Stimulated activated naive B cell treated with anti-CD40 and anti-IgM and Interleukin-4, amounts not matched to agents 10 μg/mL and 1 μg/mL and 100 μg/mL, for 72 hours (primary cell): ENCODE data around the gene TP53.

ENCODE experiments used
- ATAC-seq, 2 donors: fragments of 150-1000 bp; cut with Tn5 transposase; replicated peaks; 2 replicates each; pipeline ENCODE4 v1.10.0; 2021; ENCODE audit warnings: moderate library complexity in 1 of 2
- DNase-seq: peaks from one replicate; pipeline ENCODE4 v3.0.0; 2021
- H3K27ac Mint-ChIP-seq: one replicate; pipeline ENCODE4 v1.8.0; 2022; ENCODE audit warnings: mild to moderate bottlenecking, mixed read lengths
- H3K27me3 Mint-ChIP-seq, 2 donors: one replicate each; pipeline ENCODE4 v1.8.0; 2022; ENCODE audit warnings: mixed read lengths in 2 of 2
- H3K36me3 Mint-ChIP-seq, 2 donors: one replicate each; pipeline ENCODE4 v1.8.0; 2022; ENCODE audit warnings: mixed read lengths in 2 of 2, mild to moderate bottlenecking in 1 of 2
- H3K4me1 Mint-ChIP-seq, 2 donors: one replicate each; pipeline ENCODE4 v1.8.0; 2022; ENCODE audit warnings: mixed read lengths in 2 of 2, mild to moderate bottlenecking in 1 of 2
- H3K4me3 Mint-ChIP-seq, 2 donors: one replicate each; pipeline ENCODE4 v1.8.0; 2022; ENCODE audit warnings: mild to moderate bottlenecking in 2 of 2, mixed read lengths in 2 of 2, moderate library complexity in 1 of 2
- H3K9me3 Mint-ChIP-seq, 2 donors: one replicate each; pipeline ENCODE4 v1.8.0; 2022; ENCODE audit warnings: mixed read lengths in 2 of 2, mild to moderate bottlenecking in 1 of 2

The TP53 gene

DNA sequence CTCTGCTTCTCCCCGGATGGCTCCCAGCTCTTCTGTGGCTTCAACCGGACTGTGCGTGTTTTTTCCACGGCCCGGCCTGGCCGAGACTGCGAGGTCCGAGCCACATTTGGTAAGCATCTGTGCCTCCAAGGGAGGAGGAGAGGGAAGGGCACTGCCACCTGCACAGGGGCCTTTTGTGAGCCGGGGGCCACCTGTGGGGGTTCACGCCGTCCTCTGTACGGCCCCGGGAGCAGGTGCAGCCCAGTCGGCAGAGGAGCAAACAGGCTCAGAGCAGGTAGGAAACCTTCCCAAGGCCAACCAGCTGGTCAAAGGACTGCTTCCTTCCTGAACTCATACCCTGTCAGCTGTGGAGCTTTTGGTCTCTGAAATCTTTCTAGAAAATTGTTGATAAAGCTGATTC, 14.4 kb upstream of the TP53 start:
- H3K27me3 Mint-ChIP-seq, result peaks cover 43 to 44% of the 10 kb centered on the region in 2 donors
- peaks cover 44 to 62% of the 10 kb centered on the region in 2 donors for H3K36me3 Mint-ChIP-seq
- H3K4me3 Mint-ChIP-seq, result no peak overlapping the region
- H3K27ac Mint-ChIP-seq, result no peak overlapping the region
- no peaks in the 10 kb centered on the region for H3K9me3 Mint-ChIP-seq
- peaks cover 18 to 28% of the 10 kb centered on the region in 2 donors for H3K4me1 Mint-ChIP-seq
- DNase-seq (no peak), ATAC-seq (no peak)

DNA sequence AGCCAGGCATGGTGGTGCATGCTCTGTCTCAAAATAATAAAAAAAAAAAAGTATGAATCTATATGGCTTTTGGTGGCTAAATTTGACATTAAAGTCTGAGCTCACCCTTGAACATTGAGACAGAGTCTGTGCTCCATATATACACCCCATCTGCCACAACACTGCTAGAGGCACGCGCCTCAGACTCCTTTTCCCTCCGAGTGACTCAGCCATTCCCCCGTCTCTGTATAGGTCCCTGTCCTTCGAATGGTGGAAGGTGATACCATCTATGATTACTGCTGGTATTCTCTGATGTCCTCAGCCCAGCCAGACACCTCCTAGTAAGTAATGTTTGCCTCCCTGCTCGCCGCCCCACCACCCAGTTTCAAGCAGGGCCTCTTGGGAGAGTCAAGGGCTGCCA, 13.2 kb upstream of the TP53 start:
- peaks cover 12 to 18% of the 10 kb centered on the region in 2 donors for H3K4me1 Mint-ChIP-seq
- ATAC-seq, result no peak
- no peak overlapping the region for H3K27ac Mint-ChIP-seq
- peaks cover 54 to 72% of the 10 kb centered on the region in 2 donors for H3K36me3 Mint-ChIP-seq
- no peak overlapping the region for H3K4me3 Mint-ChIP-seq
- no peak for DNase-seq
- H3K9me3 Mint-ChIP-seq, result no peaks in the 10 kb centered on the region
- H3K27me3 Mint-ChIP-seq, result peaks cover 32% of the 10 kb centered on the region in 2 donors

DNA sequence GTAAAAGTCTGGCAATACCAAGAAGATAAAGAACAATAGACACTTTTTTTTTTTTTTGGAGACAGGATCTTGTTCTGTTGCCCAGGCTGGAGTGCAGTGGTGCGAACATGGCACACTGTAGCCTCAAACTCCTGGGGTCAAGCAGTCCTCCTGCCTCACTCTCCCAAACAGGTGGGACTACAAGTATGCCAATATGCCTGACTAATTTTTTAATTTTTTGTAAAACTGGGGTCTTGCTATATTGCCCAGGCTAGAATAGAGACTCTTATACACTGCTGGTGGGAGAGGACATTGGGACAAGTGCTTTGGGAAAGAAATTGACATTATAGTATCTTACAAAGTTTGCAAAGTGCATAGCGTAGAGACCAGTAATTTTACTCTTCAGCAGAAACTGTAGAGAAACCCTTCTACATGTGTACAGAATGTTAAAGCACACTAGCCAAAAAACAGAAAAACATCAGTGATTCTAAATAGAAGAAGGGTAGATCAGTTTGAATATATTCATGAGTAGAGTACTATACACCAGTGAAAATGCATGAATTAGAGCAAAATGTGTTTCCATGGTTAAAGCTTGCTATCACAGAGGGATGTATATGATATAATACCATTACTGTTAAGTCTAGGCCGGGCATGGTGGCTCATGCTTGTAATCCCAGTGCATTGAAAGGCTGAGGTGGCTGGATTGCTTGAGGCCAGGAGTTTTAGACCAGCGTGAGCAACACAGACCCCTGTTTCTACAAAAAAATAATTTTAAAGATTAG, 10.7 kb upstream of the TP53 start:
- H3K27me3 Mint-ChIP-seq, result peaks cover 11 to 12% of the 10 kb centered on the region in 2 donors
- ATAC-seq (no peak), DNase-seq (no peak)
- no peak overlapping the region for H3K27ac Mint-ChIP-seq
- H3K4me3 Mint-ChIP-seq, result no peak overlapping the region
- peaks cover 52 to 69% of the 10 kb centered on the region in 2 donors for H3K36me3 Mint-ChIP-seq
- H3K4me1 Mint-ChIP-seq, result no peaks in the 10 kb centered on the region
- H3K9me3 Mint-ChIP-seq, result no peaks in the 10 kb centered on the region

DNA sequence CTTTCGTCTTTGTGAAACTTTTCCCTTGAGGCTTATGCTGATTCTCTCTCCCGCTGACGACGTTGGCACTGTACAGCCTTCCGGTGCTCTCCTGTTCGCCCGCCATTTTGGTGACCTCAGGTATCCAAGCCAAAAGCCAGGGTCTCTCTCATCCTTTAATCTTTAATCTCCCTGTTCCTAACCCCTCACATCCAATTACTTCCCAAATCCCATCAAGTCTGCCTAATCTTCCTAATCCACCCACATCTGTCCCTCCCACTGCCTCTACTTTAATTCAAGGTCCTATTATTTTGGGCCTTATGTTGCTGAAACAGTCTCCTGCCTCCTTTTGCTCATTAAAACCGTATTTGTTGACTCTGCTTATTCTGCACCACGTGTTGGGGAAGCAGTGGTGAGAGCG, 8.3 kb upstream of the TP53 start:
- Mint-ChIP-seq H3K9me3 (no peaks in the 10 kb centered on the region), H3K4me3 (no peak overlapping the region), H3K27me3 (no peaks in the 10 kb centered on the region), H3K36me3 (peaks cover 40 to 62% of the 10 kb centered on the region in 2 donors), H3K4me1 (peaks cover 0 to 2% of the 10 kb centered on the region in 2 donors), H3K27ac (no peak overlapping the region)
- no peak for ATAC-seq
- no peak for DNase-seq

DNA sequence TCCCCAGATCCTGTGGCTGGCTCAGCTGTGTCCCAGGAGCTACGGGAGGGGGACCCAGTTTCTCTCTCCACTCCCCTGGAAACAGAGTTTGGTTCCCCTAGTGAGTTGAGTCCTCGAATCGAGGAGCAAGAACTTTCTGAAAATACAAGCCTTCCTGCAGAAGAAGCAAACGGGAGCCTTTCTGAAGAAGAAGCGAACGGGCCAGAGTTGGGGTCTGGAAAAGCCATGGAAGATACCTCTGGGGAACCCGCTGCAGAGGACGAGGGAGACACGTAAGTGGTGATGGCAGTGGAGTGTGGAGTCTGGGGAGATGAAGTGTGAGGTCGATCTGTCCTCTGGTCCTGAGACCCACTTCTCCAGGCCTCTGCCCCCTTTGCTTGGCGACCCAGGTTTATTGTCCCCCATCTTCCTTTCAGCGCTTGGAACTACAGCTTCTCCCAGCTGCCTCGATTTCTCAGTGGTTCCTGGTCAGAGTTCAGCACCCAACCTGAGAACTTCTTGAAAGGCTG, 1.6 kb upstream of the TP53 start:
- Mint-ChIP-seq H3K4me3 (peak overlapping the region; percentile 88 to 91), H3K27ac (peak overlapping the region; percentile 99), H3K27me3 (no peaks in the 10 kb centered on the region), H3K36me3 (peaks cover 28 to 51% of the 10 kb centered on the region in 2 donors), H3K9me3 (no peaks in the 10 kb centered on the region), H3K4me1 (peaks cover 23 to 37% of the 10 kb centered on the region in 2 donors)
- no peak for DNase-seq
- no peak for ATAC-seq

DNA sequence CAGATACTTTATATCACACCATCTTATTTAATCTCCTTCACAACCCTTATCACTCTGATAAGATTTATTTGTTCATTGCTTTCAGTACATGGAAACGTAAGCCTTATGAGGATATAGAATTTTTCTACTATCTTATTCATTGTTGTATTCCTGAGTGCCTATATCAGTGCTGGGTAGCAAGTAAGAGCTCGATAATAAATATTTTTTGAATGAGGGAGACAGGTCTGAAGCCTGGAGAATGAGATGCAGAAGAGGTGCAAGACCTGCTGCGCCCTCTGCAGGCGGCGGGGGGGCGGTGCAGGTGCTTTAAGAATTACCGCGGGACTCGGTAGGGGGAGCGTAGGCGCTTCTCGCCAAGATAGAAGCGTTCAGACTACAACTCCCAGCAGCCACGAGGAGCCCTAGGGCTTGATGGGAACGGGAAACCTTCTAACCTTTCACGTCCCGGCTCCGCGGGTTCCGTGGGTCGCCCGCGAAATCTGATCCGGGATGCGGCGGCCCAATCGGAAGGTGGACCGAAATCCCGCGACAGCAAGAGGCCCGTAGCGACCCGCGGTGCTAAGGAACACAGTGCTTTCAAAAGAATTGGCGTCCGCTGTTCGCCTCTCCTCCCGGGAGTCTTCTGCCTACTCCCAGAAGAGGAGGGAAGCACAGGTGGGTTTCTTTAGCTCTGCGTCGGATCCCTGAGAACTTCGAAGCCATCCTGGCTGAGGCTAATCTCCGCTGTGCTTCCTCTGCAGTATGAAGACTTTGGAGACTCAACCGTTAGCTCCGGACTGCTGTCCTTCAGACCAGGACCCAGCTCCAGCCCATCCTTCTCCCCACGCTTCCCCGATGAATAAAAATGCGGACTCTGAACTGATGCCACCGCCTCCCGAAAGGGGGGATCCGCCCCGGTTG, 868 bp upstream of the TP53 start, which contains the start of gene WRAP53:
WRAP53 (plus strand) TSS at position 570 of the 900 bp plus-strand sequence; CDS start at position 742, 172 bp downstream.
- H3K4me1 Mint-ChIP-seq, result peaks cover 24 to 41% of the 10 kb centered on the region in 2 donors
- H3K27me3 Mint-ChIP-seq, result no peaks in the 10 kb centered on the region

DNA sequence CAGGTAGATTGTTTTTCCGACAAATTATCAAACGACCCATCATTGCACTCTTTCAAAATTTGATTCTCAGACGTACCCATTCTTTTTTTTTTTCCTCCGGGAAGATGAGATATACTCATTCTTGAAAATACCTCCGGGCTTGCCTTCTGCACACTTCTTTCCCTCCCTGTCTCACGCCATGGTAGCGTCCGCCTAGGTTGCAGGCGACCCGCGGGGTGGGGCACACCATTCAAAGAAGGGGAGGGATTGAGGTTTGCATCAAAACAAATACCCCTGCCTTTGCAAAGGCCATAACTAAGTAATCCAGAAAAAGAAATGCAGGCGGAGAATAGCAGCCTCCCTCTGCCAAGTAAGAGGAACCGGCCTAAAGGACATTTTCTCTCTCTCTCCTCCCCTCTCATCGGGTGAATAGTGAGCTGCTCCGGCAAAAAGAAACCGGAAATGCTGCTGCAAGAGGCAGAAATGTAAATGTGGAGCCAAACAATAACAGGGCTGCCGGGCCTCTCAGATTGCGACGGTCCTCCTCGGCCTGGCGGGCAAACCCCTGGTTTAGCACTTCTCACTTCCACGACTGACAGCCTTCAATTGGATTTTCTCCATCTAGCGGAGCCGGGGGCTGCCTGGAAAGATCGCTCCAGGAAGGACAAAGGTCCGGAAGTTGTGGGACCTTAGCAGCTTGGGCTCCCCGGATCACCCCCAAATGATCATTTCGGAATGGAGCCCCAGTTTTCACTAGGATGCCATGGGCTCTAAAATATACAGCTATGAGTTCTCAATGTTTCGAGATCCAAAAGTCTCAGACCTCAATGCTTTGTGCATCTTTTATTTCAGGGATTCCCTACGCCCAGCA, 843 bp downstream of the TP53 start:
- peak; percentile 48 to 61 for ATAC-seq
- peak overlapping the region; percentile 99 for H3K27ac Mint-ChIP-seq
- peak overlapping the region; percentile 88 to 91 for H3K4me3 Mint-ChIP-seq
- H3K27me3 Mint-ChIP-seq, result no peaks in the 10 kb centered on the region
- no peaks in the 10 kb centered on the region for H3K9me3 Mint-ChIP-seq
- DNase-seq, result peak; percentile 82
- peaks cover 25 to 46% of the 10 kb centered on the region in 2 donors for H3K4me1 Mint-ChIP-seq
- H3K36me3 Mint-ChIP-seq, result peaks cover 14 to 38% of the 10 kb centered on the region in 2 donors

More for the DNA sequence above, 868 bp upstream of the TP53 start, which contains the start of gene WRAP53:
- Mint-ChIP-seq H3K36me3 (peaks cover 25 to 51% of the 10 kb centered on the region in 2 donors), H3K9me3 (no peaks in the 10 kb centered on the region), H3K4me3 (peak within 1 kb of the TSS; percentile 88 to 91), H3K27ac (peak within 1 kb of the TSS; percentile 99)
- peak; percentile 95 for DNase-seq
- peak; percentile 83 to 84 for ATAC-seq

DNA sequence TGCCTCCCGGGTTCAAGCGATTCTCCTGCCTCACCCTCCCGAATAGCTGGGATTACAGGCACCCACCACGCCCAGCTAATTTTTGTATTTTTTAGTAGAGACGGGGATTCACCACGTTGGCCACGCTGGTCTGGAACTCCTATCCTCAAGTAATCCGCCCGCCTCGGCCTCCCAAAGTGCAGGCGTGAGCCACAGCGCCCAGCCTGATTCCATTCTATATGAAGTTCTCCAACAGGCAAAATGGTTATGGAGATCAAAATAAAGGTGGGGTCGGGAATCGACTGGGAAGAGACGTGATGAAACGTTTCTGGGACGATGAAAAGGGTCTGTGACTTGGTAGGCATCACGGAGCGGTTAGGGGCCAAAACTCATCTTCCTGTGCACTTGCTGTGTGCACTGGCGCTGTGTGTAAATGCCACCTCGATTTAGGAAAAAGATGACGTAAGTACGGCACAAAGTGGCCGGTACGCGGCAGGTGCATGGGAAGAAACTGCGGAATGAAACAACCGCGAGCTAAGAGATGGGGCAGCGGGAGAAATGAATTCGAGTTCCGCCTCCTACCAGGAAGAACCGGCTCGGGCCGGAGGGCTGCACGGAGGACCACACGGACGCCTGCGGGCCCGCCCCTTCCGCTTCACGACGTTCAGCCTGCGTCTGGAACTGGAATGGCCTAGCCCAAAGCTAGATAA, 1.6 kb downstream of the TP53 start:
- peak overlapping the region; percentile 99 for H3K27ac Mint-ChIP-seq
- peak overlapping the region; percentile 88 to 91 for H3K4me3 Mint-ChIP-seq
- H3K4me1 Mint-ChIP-seq, result peaks cover 23 to 46% of the 10 kb centered on the region in 2 donors
- peaks cover 14 to 32% of the 10 kb centered on the region in 2 donors for H3K36me3 Mint-ChIP-seq
- no peaks in the 10 kb centered on the region for H3K9me3 Mint-ChIP-seq
- DNase-seq (peak; percentile 87), ATAC-seq (peak; percentile 70 to 74)
- no peaks in the 10 kb centered on the region for H3K27me3 Mint-ChIP-seq

DNA sequence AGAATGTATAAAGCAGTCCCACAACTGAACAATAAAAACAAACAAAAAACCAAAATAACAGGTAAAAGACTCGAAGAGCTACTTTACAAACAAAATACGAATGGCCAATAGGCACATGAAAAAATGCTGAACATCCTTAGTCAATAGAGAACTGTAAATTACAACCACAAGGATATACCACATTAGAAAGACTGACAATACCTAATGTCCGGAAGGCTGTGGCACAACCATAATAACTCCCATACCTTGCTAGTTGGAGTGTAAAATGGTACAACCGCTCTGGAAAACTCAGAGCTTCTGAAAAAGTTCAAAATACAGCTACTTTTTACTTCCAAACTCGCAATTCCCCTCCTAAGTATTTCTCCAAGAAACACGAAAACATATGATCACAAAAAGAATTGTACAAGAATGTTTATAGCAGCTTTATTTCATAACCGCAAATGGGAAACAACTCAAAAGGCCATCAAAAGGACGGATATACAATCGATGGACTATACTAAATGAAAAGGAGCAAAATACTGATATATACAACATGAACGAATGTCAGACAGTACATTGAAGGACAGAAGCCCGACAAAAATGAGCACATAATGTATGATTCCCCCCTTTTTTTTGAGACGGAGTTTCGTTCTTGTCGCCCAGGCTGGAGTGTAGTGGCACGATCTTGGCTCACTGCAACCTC, 2.3 kb downstream of the TP53 start:
- H3K36me3 Mint-ChIP-seq, result peaks cover 14 to 28% of the 10 kb centered on the region in 2 donors
- H3K9me3 Mint-ChIP-seq, result no peaks in the 10 kb centered on the region
- H3K4me1 Mint-ChIP-seq, result peaks cover 19 to 42% of the 10 kb centered on the region in 2 donors
- peak overlapping the region; percentile 88 to 91 for H3K4me3 Mint-ChIP-seq
- H3K27ac Mint-ChIP-seq, result peak overlapping the region; percentile 99
- no peaks in the 10 kb centered on the region for H3K27me3 Mint-ChIP-seq
- ATAC-seq (no peak), DNase-seq (no peak)

DNA sequence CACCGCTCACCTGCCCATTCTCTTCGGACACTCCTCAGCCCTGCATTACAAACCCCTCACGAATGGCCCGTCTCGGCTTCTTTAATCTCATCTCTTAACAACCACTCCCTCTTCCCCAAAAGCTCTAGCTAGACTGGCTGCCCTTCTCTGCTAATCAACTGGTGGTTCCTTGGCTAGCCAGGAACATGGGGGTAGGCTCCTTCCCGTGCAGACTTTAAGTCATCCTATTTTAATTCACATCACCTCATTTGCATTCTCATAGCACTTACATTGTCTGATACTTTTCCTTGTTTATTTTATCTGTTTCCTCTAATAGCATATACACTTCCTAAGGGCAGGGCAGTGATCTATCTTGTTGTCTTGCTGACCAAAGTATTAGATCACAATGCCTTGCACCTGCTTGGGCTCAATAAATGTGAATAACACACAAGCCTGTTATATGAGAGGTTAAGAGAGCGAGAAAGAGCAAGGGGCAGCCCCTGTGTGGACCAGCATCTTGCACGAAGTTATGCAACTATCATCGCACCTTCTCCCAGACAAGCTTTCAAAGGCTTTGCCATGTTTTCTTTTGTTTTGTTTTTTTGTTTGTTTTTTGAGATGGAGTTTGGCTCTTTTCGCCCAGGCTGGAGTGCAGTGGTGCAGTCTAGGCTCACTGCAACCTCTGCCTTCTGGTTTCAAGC, 9.8 kb downstream of the TP53 start:
- ATAC-seq, result no peak
- H3K4me3 Mint-ChIP-seq, result no peak overlapping the region
- DNase-seq, result no peak
- H3K4me1 Mint-ChIP-seq, result peaks cover 3 to 4% of the 10 kb centered on the region in 2 donors
- H3K36me3 Mint-ChIP-seq, result peaks cover 38 to 41% of the 10 kb centered on the region in 2 donors
- H3K9me3 Mint-ChIP-seq, result peaks cover 9 to 10% of the 10 kb centered on the region in 2 donors
- no peaks in the 10 kb centered on the region for H3K27me3 Mint-ChIP-seq
- H3K27ac Mint-ChIP-seq, result no peak overlapping the region

DNA sequence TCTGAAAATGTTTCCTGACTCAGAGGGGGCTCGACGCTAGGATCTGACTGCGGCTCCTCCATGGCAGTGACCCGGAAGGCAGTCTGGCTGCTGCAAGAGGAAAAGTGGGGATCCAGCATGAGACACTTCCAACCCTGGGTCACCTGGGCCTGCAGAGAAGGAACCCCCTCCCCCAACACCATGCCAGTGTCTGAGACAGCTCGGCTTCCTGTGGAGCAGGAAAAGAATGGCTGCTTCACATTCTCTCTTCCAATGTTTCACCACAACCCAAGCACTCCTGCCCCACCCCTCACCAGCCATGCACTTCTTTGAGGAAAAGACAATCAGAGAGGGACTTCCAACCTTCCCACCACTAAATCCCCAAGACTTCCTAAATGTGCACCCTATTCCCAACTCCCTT, 10.8 kb downstream of the TP53 start:
- peaks cover 41 to 45% of the 10 kb centered on the region in 2 donors for H3K36me3 Mint-ChIP-seq
- H3K4me3 Mint-ChIP-seq, result no peak overlapping the region
- H3K27me3 Mint-ChIP-seq, result no peaks in the 10 kb centered on the region
- ATAC-seq (no peak), DNase-seq (no peak)
- peaks cover 9 to 10% of the 10 kb centered on the region in 2 donors for H3K9me3 Mint-ChIP-seq
- no peak overlapping the region for H3K27ac Mint-ChIP-seq
- peaks cover 0 to 1% of the 10 kb centered on the region in 2 donors for H3K4me1 Mint-ChIP-seq

DNA sequence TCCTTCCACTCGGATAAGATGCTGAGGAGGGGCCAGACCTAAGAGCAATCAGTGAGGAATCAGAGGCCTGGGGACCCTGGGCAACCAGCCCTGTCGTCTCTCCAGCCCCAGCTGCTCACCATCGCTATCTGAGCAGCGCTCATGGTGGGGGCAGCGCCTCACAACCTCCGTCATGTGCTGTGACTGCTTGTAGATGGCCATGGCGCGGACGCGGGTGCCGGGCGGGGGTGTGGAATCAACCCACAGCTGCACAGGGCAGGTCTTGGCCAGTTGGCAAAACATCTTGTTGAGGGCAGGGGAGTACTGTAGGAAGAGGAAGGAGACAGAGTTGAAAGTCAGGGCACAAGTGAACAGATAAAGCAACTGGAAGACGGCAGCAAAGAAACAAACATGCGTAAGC, 12.4 kb downstream of the TP53 start:
- Mint-ChIP-seq H3K36me3 (peaks cover 47 to 53% of the 10 kb centered on the region in 2 donors), H3K27ac (no peak overlapping the region), H3K4me1 (peaks cover 0 to 1% of the 10 kb centered on the region in 2 donors), H3K4me3 (no peak overlapping the region), H3K27me3 (no peaks in the 10 kb centered on the region), H3K9me3 (peaks cover 9 to 10% of the 10 kb centered on the region in 2 donors)
- no peak for DNase-seq
- ATAC-seq, result no peak
